ENCODE data around the gene SCO2. TPM values are rescaled to one million over a fixed set of nuclear protein-coding genes. Genes with fewer than 3 reads are reported as not detected.

The SCO2 gene
- total RNA-seq, 3 donors from 2014 or later (not counting 1 experiment from before 2014, with no cell fraction given) = 2.8 to 13.5 (median 8.4) TPM

GRCh38 chr22:50546326-50547262, 21.2 kb upstream of the SCO2 start:
- peak overlapping the region; percentile 82 to 86 for H3K27ac Mint-ChIP-seq
- H3K36me3 Mint-ChIP-seq = no peaks in the 10 kb centered on the region
- WGBS (ENCODE audit: insufficient coverage) = 89% methylated on average over 78 of the region's 78 CpGs
- Histone ChIP-seq H3K27me3 (ENCODE audit: control insufficient read depth, insufficient read depth, low read length) (no peaks in the 10 kb centered on the region), H3K27ac (ENCODE audit: low read length) (no peak overlapping the region), H3K36me3 (ENCODE audit: control insufficient read depth, insufficient read depth, low read length) (no peaks in the 10 kb centered on the region), H3K4me3 (ENCODE audit: low read length) (no peak overlapping the region), H3K4me1 (ENCODE audit: control insufficient read depth, insufficient read depth, low read length) (peaks cover 59% of the 10 kb centered on the region), H3K9me3 (ENCODE audit: control insufficient read depth, insufficient read depth, low read length) (no peaks in the 10 kb centered on the region)
- intact Hi-C loops (cut with micrococcal nuclease) = no loop called here
- no peak for TF ChIP-seq CTCF (IDR thresholded peaks at IDR 0.05)
- ATAC-seq = no peak
- H3K4me3 Mint-ChIP-seq = peak overlapping the region; percentile 50
- H3K9me3 Mint-ChIP-seq = no peaks in the 10 kb centered on the region
- no peak for DNase-seq
- H3K4me1 Mint-ChIP-seq = peaks cover 9 to 49% of the 10 kb centered on the region in 2 donors
- H3K27me3 Mint-ChIP-seq (ENCODE audit: low read depth in 2 of 2) = no peaks in the 10 kb centered on the region

- no peak for TF ChIP-seq CTCF (IDR thresholded peaks at IDR 0.05)
- peak within 1 kb of the TSS; percentile 89 for H3K27ac ChIP-seq (ENCODE audit: low read length)
- Mint-ChIP-seq H3K36me3 (no peaks in the 10 kb centered on the region), H3K27ac (peak within 1 kb of the TSS; percentile 82 to 86), H3K27me3 (ENCODE audit: low read depth in 2 of 2) (no peaks in the 10 kb centered on the region), H3K4me3 (peak within 1 kb of the TSS; percentile 74), H3K9me3 (no peaks in the 10 kb centered on the region), H3K4me1 (peaks cover 13 to 53% of the 10 kb centered on the region in 2 donors)
- H3K4me3 ChIP-seq (ENCODE audit: low read length) = peak within 1 kb of the TSS; percentile 30
- no peaks in the 10 kb centered on the region for H3K9me3 ChIP-seq (ENCODE audit: control insufficient read depth, insufficient read depth, low read length)
- DNase-seq (peak in 1 of 2 donors; percentile 49), ATAC-seq (no peak)
- peaks cover 60% of the 10 kb centered on the region for H3K4me1 ChIP-seq (ENCODE audit: control insufficient read depth, insufficient read depth, low read length)
- WGBS (ENCODE audit: insufficient coverage) = 59% methylated on average over 10 of the region's 10 CpGs
- intact Hi-C loops (cut with micrococcal nuclease) = loop anchor here (2.0 kb wide), 1 partner anchor 15 kb away; the partner anchor contains the start of gene TYMP
- H3K27me3 ChIP-seq (ENCODE audit: control insufficient read depth, insufficient read depth, low read length) = no peaks in the 10 kb centered on the region
- no peaks in the 10 kb centered on the region for H3K36me3 ChIP-seq (ENCODE audit: control insufficient read depth, insufficient read depth, low read length)
These were observed 20.3 kb upstream of the SCO2 start, which contains the start of gene KLHDC7B for GRCh38 chr22:50545522-50546325. Gene KLHDC7B, plus strand, starts transcription at chr22:50545899. Its CDS starts 345 bp downstream, at chr22:50546244.

- Histone ChIP-seq H3K27me3 (ENCODE audit: control insufficient read depth, insufficient read depth, low read length) (no peaks in the 10 kb centered on the region), H3K4me3 (ENCODE audit: low read length) (peak overlapping the region; percentile 30), H3K4me1 (ENCODE audit: control insufficient read depth, insufficient read depth, low read length) (peaks cover 60% of the 10 kb centered on the region), H3K36me3 (ENCODE audit: control insufficient read depth, insufficient read depth, low read length) (no peaks in the 10 kb centered on the region), H3K9me3 (ENCODE audit: control insufficient read depth, insufficient read depth, low read length) (no peaks in the 10 kb centered on the region), H3K27ac (ENCODE audit: low read length) (peak overlapping the region; percentile 89)
- ATAC-seq (peak in 1 of 3 donors; percentile 54), DNase-seq (peak; percentile 27 to 60)
- H3K4me1 Mint-ChIP-seq = peaks cover 15 to 53% of the 10 kb centered on the region in 2 donors
- 45% methylated on average over 5 of the region's 5 CpGs for WGBS (ENCODE audit: insufficient coverage)
- no peaks in the 10 kb centered on the region for H3K9me3 Mint-ChIP-seq
- intact Hi-C loops (cut with micrococcal nuclease) = loop anchor here (1.0 to 5.0 kb wide), 4 partner anchors 14 to 77 kb away; partner anchors contain the start of genes CHKB, SYCE3 and TYMP
- no peaks in the 10 kb centered on the region for H3K27me3 Mint-ChIP-seq (ENCODE audit: low read depth in 2 of 2)
- TF ChIP-seq CTCF (IDR thresholded peaks at IDR 0.05) = no peak
- H3K36me3 Mint-ChIP-seq = no peaks in the 10 kb centered on the region
- peak overlapping the region; percentile 82 to 86 for H3K27ac Mint-ChIP-seq
- peak overlapping the region; percentile 74 for H3K4me3 Mint-ChIP-seq
These were observed 19.4 kb upstream of the SCO2 start for GRCh38 chr22:50544746-50545253.
